Measurements from ENCODE around the gene MAST4.

The MAST4 gene

DNA sequence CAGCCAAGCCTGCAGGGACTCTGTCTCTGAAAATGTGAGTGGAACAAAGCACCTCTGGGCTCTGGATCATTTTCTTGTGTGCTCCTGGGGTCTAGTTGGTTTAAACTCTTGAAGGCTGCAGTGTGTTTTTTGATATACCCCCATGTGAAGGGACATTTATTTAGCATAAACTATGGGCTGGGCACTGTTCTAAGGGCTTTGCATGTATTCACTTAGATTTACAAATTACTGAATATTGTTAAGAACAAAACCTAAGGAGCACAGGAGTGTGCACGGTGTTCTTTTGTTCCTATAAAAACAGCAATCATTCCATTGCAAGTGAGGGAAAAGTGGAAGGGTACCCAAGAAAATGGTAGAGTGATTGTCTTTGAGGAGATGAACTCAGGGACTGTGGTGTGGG is 620.4 kb downstream of the MAST4 start:
- TF ChIP-seq, protein P1, sequence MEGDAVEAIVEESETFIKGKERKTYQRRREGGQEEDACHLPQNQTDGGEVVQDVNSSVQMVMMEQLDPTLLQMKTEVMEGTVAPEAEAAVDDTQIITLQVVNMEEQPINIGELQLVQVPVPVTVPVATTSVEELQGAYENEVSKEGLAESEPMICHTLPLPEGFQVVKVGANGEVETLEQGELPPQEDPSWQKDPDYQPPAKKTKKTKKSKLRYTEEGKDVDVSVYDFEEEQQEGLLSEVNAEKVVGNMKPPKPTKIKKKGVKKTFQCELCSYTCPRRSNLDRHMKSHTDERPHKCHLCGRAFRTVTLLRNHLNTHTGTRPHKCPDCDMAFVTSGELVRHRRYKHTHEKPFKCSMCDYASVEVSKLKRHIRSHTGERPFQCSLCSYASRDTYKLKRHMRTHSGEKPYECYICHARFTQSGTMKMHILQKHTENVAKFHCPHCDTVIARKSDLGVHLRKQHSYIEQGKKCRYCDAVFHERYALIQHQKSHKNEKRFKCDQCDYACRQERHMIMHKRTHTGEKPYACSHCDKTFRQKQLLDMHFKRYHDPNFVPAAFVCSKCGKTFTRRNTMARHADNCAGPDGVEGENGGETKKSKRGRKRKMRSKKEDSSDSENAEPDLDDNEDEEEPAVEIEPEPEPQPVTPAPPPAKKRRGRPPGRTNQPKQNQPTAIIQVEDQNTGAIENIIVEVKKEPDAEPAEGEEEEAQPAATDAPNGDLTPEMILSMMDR (IDR thresholded peaks at IDR 0.05; ENCODE audit: insufficient read depth, low read depth, low read length, missing control alignments) = no peak
- no peak overlapping the region for H3K4me3 ChIP-seq (ENCODE audit: low read length)
- DNase-seq (ENCODE audit: low read depth) = no peak

All from epithelial cell of esophagus (primary cell).